Measurements from ENCODE around the gene XPC.

XPC gene

GRCh38 chr3:14146381-14147065, 31.9 kb downstream of the XPC start:
- DNase-seq = no peak

- no peak for DNase-seq
Measured at GRCh38 chr3:14145670-14146380, 32.6 kb downstream of the XPC start.

DNA sequence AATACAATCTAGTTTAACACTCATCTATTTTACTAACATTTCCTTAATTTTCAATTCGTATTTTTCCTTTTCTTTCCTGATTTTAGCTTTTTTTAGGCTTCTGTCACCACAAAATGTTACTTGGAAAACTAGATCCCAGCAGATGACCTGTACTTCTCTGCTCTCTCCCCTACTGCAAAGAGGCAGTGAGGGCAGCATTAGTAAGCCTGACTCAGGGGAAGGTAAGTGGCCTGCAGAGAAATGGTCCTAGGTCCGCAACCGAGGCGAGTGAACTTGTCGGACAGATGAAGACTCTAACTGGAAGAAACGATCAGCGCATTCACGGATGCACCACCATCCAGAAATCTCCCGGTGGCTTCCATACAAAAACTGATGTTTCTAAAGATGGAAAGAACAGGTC, 33.2 kb downstream of the XPC start:
- peak in 1 of 3 experiments; percentile 37 for DNase-seq

DNA sequence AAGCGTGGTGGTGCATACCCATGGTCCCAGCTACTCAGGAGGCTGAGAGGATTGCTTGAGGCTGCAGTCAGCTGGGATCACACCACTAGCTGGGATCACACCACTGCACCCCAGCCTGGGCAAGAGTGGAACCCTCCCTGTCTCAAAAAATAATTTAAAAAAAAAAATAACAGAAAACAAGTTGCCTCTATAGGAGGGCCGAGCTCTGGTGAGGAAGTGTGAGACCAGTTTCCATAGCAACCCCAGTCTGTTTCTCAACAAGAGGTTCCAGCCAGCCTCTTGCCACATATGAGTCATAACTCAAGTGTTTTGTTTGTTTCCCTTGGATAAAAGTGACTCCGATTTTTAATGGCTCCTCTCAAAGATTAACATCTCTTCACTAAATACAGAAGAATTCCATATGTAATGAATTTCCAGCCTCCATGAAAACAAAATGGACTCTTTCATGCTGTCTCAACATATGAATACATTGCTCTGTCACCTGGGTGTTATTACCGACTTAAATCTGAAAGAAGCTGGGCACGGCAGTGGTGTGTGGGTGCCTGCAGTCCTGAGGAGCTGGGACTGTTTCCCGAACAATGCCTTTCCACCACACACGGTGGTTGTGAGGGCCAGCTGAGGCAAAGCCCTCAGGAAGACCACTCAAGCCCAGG, 33.9 kb downstream of the XPC start:
- DNase-seq = peak; percentile 65 to 90 (median 72)

- DNase-seq = no peak
Measured at GRCh38 chr3:14143271-14144225, 34.9 kb downstream of the XPC start.

DNA sequence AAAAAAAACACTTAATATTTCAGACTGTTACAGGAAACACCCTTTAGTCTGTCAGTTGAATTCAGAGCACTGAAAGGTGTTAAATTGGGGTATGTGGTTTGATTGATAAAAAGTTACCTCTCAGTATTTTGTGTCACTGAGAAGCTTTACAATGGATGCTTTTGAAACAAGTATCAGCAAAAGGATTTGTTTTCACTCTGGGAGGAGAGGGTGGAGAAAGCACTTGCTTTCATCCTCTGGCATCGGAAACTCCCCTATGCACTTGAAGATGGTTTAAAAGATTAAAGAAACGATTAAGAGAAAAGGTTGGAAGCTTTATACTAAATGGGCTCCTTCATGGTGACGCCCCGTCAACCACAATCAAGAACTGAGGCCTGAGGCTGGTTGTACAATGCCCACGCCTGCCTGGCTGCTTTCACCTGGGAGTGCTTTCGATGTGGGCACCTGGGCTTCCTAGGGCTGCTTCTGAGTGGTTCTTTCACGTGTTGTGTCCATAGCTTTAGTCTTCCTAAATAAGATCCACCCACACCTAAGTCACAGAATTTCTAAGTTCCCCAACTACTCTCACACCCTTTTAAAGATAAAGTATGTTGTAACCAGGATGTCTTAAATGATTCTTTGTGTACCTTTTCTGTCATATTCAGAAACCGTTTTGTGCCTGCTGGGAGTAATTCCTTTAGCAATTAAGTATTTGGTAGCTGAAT, 35.7 kb downstream of the XPC start:
- DNase-seq = peak in 1 of 3 experiments; percentile 1

DNA sequence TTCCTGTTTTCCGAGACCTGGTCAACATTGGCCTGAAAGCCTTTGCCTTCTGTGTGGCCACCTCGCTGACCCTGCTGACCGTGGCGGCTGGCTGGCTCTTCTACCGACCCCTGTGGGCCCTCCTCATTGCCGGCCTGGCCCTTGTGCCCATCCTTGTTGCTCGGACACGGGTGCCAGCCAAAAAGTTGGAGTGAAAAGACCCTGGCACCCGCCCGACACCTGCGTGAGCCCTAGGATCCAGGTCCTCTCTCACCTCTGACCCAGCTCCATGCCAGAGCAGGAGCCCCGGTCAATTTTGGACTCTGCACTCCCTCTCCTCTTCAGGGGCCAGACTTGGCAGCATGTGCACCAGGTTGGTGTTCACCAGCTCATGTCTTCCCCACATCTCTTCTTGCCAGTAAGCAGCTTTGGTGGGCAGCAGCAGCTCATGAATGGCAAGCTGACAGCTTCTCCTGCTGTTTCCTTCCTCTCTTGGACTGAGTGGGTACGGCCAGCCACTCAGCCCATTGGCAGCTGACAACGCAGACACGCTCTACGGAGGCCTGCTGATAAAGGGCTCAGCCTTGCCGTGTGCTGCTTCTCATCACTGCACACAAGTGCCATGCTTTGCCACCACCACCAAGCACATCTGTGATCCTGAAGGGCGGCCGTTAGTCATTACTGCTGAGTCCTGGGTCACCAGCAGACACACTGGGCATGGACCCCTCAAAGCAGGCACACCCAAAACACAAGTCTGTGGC, 36.6 kb downstream of the XPC start:
- no peak for DNase-seq

DNA sequence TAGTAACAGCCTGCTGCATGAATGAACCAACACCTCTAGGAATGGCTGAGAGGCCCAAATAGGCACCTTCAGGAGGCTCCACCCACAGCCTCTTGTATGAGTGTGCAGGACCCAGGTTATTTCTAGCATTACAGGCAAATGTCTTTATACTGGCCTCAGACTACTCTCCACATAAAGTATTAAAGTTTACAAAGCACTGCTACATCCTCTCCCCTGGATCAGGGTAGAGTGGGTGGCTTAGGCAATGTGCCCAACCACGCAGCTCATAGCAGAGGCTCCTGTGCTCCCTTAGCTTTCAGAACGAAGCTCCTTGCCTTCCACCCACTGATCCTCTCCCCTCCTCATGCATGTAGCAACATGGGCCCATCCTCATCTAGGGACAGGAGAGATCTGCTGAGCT, 37.3 kb downstream of the XPC start:
- peak; percentile 19 to 35 (median 33) for DNase-seq

DNA sequence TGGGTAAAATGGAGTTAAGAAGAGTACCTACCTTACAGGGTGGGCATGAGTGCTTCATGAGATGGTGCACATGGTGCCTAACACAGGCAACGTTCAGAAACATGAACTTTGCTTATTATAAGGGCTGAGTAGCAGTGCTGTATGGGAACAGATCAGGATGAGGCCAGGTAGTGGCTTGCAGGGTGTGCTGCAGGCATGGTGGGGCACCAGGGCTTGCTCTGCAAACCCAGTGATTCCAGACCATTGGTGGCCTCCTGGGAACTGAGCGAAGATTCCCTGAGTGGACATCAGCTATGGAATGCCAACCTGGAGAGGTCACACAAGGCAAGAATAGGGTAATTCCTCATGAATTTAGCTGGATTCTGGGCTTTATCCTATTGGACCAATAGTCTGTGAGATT, 37.7 kb downstream of the XPC start:
- no peak for DNase-seq

DNA sequence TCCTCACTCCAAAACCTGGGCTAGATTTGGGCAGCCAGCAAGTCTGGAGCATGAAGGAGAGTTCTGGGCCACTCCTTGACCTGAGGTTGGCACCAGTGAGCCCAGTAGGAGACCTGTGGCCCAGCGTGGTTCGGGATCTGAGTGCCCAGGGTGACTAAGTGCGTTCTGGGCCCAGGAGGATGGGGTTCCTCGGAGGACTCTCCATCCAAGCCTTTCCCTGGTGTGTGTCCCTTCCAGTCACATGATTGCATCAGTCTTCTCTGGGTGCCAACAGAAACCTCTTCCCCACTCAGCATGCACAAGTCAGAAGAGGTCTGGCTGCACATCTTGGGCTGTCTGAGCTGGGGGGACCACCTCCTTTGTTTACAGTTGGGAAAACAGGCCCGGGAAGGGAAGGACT, 38.6 kb downstream of the XPC start:
- DNase-seq = no peak

DNA sequence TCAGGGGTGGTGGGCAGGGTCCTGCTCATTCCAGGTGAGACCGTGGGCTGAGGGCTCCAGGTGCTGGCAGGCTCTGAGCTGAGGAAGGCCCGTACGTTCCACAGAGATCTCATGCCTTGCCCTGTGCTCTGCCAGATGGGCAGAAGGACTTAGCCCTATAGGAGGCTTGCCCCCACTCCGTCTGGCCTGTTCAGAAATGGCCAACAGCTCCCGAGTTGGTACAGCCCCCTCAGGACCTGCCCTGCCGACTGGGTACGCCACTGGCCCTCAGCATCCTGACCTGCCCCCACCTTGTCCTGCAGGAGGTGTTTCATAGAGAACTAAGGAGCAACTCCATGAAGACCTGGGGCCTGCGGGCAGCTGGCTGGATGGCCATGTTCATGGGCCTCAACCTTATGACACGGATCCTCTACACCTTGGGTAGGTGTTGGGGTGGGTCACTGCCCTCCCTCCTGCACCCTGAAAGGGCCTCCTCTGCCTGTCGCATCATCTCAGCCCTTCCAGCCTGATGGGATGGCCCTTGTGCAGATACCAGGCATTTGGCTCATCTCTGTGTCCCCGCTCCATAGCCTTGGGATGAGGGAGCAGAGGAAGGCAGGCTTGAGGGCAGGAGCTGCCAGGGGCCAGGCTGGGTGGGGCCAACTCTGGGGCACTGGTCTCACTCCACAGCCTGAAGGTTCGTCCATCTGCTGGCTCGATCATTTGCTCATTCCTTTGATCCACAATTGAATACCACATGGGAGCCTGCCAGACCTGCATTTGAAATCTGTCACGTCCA, 39.3 kb downstream of the XPC start:
- DNase-seq = no peak

DNA sequence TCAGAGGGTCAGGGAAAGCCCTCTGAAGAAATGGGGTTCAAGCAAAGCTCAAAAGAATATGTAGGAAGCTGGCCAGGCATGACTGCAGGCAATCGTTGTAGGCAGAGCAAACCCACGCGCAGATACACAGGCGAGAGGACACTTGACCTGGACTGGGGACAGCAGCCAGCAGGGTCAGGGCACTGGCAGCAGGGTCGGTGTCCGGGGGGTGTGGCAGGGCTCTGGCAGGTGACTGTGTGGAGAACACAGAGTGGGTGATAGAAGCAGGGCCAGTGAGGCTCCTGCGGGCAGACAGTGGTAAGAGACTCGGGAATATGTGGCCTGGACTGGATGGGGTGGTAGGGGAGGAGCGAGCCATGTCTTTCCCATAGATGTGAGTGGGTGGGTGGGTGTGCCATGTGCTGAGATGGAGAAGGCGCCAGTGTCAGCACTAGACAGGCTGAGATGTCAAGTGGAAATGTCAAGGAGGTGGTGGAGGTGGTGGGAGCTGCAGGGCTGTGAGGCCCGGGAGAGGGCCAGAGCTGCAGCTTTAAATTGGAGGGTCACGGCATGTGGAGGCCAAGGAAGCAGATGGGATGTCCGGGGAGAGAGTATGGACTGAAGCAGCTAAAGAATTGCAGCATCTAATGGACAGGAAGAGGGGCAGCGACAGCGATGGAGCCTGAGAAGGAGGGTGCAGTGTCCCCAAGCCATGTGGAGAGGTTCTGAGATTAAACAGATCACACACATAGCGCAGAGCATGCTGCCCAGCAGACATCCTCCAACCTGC, 40.1 kb downstream of the XPC start:
- DNase-seq = no peak

GRCh38 chr3:14137445-14137844, 41.0 kb downstream of the XPC start:
- no peak for DNase-seq

GRCh38 chr3:14137004-14137403, 41.4 kb downstream of the XPC start:
- DNase-seq = no peak

- DNase-seq = no peak
Measured at GRCh38 chr3:14135581-14135980, 42.8 kb downstream of the XPC start.

DNA sequence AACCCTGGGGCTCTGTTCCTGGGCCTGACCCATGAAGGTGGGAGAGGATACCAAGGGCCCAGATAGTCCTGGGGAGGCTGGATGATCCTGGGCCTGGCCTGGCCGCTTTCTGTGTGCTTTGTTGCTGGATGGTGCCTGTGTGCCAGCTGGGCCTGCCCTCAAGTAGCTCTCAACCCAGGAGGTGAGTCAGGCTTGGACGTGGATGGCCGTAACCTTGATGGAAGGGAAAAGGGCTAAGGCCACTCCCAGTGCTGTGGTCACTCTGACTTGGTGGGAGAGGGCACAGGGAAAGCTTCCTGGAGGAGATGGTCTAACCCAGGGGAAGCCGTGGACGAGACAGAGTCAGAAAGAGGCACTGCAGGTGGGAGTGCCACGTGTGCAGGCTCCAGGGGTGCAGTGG, 44.1 kb downstream of the XPC start:
- no peak for DNase-seq

DNA sequence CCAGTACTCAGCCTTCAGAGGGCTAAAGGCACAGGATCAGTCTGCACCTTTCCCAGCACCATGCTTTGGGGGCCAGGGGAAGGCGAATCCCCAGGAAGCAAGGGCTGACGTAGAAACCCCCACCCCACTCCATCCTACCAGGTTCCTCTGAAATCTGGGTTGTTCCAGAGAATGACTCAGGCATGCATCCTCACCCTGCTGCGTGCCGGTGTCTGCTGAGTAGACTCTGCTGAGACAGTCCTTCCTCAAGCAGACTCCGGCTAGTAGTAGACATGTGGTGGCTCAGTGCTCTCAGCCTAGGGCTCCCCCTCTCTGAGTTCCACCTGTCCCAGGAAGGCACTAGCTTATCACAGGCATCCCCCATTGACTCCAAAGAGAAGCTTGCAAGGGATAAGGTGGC, 44.5 kb downstream of the XPC start:
- DNase-seq = no peak

DNA sequence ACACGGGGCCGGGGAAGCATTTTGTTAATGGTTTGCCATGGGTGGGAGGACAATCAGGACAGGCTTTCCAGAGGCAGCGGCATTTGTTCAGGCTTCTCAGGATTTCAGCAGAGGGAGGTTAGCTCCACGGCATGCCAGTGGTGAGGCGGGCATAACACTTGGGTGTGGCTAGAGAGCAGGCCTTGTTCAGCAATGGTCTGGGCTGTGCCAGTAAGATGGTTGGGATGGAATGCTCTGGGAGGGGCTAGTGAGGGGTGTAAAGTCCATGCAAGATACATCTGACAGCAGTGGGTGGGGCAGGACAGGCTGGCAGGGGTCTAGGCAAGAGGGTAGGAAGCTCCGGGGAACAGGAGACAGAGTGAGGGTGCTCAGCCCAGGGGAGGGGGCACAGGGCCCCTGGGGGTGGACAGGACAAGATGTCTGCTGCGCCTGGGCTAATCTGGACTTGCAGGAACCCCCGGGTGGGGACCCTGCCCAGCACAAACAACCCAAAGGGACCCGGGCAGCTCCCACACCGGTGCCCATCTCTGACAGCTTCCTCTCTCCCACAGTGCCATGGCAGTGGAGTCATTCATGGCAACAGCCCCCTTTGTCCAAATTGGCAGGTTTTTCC, 45.1 kb downstream of the XPC start:
- no peak for DNase-seq

GRCh38 chr3:14132689-14133088, 45.7 kb downstream of the XPC start:
- DNase-seq = no peak

DNA sequence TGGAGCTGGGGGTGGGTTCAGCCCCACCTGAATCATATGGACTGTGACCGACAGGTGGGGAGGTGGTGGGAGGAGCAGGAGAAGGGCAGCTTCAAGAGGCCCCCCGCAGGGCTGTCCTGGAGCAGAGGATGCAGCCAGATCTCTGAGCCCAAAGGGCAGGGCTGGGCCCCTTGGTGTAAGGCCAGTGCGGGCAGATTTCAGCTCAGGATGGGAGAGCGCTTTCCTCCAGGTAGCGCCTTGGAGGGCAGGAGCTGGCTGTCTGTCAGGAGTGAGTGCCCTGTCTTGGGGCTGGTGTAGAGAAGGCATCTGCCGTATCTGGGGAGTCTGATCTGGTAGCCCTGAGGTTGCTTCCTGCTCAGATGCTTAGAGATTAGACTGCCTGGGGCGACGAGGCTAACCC, 46.3 kb downstream of the XPC start:
- no peak for DNase-seq

Measured in NCI-H1417 (cell line).